ENCODE data around the gene PCSK4.

DNA sequence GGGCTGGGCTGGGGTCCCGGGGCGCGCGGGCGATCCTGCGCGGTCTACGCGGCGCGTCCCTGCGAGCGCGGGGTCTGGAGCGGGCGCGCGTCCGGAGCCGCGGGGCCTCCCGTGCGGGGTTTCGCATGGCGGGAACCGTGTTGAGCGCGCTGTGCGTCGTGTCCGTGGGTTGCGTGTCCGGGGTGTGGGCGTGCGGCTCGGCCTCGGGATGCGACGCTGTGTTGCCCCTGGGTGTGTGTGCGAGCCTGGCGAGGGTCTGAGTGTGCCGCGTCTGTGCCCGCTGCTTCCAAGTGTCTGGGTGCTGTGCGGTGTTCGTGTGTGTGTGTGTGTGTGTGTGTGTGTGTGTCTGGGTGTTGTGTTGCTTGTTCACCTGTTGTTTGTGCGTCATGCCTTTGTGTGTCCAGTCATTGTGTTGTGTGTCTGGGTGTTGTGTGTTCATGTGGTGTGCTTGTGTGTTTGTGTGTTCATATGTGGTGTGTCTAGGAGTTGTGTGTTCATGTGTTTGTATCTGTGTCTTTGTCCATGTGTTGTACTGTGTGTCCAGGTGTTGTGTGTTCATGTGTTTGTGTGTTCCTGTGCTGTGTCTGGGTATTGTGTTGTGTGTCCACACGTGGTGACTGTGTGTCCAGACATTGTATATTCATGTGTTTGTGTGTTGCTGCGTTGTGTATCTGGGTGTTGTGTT, 34.3 kb upstream of the PCSK4 start:
- no peak for TF ChIP-seq POLR2A (IDR thresholded peaks at IDR 0.05; ENCODE audit: low read length)
- no peak for TF ChIP-seq GATA1 (IDR thresholded peaks at IDR 0.05; ENCODE audit: low read depth, low read length)

All from erythroblast (primary cell).